SIG-M5 treated with dmso at 0.1 percent for 504 hours (cell line): ENCODE measurements around the gene SIRPD.
"Not testable (repeated sequence)": the region's sequence is repeated elsewhere in the genome, so short reads cannot be mapped to it uniquely, and the experiment has no call there.

ENCODE experiments used
- DNase-seq: peaks from one replicate; lab custom pipeline; 2025; ENCODE audit not compliant: unreplicated experiment; lab: John Stamatoyannopoulos, UW

Gene SIRPD

DNA sequence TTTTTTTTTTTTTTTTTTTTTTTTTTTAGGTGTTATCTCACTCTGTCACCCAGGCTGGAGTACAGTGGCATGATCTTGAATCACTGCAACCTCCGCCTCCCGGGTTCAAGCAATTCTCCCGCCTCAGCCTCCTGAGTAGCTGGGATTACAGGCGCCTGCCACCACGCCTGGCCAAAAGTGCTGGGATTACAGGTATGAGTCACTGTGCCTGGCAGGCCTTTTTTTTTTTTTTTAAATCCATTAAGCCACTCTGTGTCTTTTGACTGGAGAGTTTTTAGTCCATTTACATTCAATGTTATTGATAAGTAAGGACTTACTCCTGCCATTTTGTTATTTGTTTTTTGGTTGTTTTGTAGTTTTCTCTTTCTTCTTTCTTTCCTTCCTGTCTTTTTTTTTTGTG lies 60.1 kb downstream of the SIRPD start:
- not testable (repeated sequence) for DNase-seq

DNA sequence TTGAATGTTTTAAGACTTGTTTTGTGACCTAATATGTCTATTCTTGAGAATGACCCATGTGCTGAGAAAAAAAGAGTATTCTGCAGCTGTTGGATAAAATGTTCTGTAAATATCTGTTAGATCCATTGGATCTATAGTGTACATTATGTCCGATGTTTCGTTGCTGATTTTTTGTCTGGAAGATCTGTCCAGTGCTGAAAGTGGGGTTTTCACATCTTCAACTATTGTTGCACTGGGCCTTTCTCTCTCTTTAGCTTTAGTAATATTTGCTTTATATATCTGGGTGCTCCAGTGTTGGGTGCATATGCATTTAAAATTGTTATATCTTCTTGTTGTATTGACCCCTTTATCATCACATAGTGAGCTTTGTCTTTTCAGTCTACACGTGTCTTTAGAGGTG lies 60.6 kb downstream of the SIRPD start:
- DNase-seq, result no peak

DNA sequence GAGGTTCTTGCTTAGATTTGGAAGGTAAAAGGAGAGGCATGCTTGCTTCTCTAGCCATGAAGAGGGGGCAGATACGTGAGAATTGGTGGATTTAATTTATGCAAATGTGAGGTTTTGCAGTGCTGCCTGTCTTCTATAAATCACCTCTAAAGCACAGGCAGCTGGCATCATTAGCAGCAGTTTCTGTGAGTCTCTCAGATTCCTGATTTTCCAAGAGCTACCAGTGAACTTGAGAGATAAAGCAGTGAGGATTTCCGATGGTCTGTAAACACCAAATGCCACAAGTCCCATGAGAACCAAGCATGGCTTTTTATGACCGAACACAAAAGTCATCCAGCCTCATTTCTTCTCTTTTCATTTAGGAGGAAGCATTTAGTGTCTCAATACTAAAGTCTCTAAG lies 63.1 kb downstream of the SIRPD start:
- DNase-seq, result no peak

DNA sequence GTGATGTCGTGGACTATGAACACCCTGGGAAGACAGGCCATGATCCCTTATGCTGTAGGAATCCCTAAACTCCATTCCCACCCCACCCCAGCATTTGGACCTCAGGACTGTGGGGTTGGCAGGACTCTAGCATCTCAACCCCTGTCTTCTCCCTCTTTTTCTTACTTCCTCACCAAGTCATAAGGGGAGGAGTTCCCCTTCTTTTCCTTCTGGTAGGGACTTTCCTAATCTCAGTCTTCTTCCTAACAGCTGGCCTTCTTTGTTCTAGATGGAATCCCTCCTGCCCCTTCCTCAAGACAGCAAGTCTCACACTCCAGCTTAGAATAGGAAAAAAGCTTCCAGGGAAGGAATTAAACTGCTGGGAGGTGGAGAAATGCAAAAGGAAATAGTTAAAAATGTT lies 64.0 kb downstream of the SIRPD start:
- no peak for DNase-seq

DNA sequence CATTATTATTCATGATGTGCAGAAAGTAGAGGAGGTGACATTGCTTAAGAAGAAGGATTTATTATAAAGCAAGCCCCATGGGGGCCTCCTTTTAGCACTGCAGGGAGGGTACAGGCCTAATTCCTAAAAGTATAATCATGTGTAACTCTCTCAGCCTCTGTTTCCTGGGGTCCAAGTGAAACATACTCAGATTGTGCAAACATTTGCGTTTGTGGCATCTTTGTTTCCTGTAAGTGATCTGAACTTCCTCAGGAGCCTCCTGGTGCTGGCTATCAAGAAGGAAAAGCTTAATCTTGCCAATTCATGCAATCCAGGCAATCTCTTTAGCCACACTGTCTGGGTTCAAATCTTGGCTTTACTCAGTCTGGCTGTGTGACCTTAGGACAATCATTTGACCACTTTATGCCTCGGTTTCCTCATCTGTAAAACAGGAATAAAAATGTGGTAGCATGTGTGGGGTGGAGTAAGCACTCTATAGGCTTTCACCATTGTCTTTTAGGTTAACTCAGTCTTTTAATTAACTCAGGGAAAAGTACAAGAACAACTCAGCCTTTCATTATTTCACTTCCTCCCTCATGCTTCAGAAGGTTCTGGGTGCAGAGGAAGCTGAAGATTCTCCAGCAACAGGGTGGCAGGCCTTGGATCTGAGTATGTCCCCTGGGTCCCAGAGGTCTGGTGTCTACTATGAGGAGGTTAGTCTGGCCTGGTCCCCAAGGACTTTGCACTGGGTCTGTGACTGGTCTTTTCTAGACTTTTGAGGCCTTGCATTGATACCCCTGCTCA lies 65.5 kb downstream of the SIRPD start:
- peak; percentile 88 for DNase-seq

DNA sequence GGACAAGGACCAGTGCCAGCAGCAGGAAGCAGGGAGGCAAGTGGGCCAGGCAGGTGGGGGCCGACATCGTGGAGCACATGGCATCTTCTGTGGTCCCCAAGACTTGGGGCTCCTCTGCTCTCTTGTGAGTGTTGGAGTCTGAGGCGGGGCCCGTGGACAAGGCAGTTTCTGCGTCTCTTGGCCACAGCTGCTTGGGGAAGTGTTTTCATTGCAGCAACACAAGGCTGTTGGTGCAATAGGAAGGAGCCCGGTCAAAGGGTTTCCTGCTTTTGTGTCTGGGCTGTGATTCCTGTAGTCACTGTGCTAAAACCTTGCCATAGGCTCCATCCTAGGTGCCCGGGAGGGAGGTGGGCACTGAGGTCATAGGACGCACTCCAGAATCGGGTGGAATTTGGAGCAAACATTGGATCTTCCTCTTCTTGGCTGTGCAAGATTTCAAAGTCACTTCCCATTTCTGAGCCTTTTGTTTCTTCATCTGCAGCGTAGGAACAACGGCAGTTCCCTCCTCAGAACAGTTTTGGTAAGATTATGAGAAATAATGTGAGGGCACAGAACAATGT lies 66.1 kb downstream of the SIRPD start, which contains the start of gene SIRPB2:
TSS of gene SIRPB2 (minus strand) at position 140 of the 560 bp plus-strand sequence. CDS start at position 79, 61 bp downstream.
- peak; percentile 95 for DNase-seq

DNA sequence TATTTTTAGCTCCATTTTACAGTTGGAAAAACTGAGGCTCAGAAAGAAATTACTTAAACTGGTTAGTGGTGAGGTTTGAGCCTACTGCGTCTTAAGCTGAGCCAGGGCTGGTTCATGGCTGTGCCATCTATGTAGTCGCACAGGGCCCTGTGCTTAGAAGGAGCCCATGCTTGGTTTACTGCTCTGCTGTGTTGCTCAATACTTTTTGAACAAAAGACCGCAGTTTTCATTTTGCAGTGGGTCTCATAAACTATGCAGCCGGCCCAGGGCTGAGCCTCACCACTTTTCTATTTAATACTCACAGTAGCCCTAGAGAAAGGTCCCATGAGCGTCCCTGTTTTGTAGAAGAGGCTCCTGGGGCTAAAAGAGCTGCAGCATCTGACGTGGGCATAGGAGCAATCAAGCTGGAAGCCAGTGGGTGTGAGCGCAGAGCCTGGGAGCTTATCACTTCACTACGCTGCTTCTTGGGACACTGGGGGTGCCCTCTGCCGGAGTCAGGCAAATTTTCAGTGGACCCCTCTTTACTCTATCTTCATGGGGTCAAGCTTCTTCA lies 66.8 kb downstream of the SIRPD start:
- peak; percentile 74 for DNase-seq

DNA sequence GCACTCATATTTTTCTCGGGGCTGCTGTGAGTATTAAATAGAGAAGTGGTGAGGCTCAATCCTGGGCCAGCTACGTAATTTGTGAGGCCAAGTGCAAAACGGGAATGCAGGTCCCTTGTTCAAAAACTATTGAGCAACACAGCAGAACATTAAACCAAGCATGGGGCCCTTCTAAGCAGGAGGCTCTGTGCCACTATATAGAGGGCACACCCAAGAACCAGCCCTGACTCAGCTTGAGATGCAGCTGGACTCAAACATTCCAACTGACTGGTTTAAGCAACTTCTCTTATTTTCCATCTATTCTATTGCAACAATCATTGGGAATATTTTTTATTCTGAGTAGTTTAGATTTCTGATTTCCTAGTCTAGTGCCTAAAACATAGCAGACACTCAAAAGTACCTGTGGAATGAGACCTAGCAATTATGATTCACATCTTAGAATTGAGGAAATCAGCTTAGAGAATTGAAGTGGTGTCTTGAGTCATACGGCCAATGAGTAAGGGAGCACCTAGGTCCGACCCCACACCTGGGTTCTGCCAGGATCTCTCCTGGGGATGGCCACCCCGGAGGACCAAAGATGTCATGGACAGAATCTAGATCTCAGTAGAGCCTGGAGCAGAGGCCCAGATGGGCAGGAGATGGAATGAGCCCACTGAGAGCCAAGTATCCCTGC lies 67.6 kb downstream of the SIRPD start:
- peak; percentile 98 for DNase-seq

DNA sequence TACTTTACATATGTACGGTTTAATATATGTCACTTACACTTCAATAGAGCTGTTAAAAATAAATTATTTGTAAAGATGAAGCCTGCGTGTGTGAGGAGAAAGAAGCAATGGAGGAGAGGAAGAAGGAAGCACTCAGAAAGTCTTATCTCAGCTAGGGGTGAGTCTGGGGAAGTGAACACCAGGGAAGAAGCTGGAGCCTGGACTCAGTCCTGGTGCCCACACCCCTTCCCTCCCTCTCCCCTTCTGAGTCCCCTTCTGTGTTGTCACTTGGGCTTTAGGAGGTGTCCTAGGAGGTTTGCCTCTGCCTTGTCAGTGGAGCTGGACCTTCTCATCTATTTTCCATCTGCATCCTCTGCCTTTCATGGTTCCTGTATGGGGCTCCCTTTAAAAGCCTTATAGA lies 68.2 kb downstream of the SIRPD start:
- peak; percentile 66 for DNase-seq

DNA sequence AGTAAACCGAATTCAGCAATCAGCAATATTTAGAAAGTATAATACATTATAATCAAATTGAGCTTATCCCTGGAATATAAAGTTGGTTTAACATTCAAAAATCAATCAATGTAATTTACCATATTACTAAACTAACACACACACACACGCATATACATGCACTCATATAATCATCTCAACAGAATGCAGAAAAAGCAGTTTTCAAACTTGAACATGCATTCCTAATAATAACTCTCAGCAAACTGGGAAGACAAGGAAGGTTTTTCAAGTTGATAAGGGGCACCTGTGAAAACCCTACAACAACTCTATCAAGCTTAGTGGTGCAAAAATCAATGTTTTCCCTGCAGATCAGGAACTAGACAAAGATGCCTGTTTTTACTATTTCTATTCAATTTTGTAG lies 70.9 kb downstream of the SIRPD start:
- no peak for DNase-seq

DNA sequence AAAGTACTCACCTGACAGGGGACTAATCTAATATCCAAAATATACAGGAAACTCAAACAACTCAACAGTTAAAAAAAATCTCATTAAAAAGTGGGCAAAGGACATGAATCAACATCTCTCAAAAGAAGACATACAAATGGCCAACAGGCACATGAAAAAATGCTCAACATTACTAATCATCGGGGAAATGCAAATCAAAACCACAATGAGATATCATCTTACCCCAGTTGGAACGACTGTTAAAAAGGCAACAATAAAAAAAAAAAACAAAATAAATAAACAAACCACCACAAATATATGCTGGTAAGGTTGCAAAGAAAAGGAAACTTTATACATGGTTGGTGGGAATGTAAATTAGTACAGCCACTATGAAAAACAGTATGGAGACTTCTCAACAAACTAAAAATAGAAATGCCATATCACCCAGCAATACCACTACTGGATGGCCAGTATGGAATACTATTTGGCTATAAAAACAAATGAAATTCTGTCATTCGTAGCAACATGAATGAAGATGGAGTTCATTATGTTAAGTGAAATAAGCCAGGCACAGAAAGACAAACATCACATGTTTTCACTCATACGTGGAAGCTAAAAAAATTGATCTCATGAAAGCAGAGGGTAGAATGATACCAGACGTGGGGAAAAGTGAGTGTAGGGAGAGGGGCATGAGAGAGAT lies 72.9 kb downstream of the SIRPD start:
- no peak for DNase-seq
